HG03354 (cell line): ENCODE results near the gene CABLES2.

Experiments used
- ATAC-seq: cut with Tn5 transposase; IDR thresholded peaks from one replicate; pipeline ENCODE4 v1.9.1; 2021; ENCODE audit warnings: mild to moderate bottlenecking; ENCODE audit not compliant: unreplicated experiment, poor library complexity, severe bottlenecking

The CABLES2 gene

DNA sequence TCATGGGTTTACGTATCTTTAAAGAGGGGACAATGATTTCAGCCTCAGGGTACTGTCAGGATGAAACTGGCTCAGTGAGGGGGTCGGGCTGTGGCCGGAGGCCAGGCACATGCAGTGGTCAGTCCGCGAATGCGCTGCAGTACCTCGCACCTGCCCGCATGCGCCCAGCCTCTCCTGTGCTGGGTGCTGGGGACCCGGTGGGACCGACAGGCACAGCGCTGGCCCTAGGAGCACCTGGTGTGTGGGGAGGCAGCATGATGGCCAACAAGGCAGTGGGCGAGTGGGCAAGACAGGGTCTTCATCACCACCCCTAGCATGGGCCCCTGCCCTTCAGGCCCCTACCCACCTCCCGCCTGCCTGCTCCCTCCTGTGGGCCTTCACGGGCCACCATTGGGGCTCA is 970 bp upstream of the CABLES2 start:
- no peak for ATAC-seq

DNA sequence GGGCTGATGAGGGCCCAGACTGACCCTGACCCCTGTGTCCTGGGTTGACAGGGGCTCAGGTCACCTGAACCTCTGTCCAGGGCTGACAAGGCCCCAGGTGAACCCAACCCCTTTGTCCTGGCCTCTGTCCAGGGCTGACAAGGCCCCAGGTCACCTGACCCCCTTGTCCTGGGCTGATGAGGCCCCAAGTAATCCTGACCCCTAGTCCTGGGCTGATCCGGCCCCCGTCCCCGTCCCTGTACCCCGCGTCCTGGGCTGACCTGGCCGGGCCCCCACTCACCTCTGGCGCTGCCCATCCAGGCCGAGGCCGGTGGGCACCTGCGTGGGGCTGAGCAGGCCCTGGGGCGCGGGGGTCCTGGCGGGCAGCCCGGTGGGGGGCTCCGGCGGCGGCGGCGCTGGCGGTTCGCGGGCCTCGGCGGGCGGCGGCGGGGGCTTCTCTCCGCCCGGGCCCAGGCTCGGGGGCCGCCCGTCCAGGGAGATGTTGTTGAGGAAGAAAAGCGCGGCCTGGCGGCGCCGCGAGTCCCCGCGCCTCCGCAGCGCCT is 379 bp downstream of the CABLES2 start:
- peak; percentile 6 for ATAC-seq

DNA sequence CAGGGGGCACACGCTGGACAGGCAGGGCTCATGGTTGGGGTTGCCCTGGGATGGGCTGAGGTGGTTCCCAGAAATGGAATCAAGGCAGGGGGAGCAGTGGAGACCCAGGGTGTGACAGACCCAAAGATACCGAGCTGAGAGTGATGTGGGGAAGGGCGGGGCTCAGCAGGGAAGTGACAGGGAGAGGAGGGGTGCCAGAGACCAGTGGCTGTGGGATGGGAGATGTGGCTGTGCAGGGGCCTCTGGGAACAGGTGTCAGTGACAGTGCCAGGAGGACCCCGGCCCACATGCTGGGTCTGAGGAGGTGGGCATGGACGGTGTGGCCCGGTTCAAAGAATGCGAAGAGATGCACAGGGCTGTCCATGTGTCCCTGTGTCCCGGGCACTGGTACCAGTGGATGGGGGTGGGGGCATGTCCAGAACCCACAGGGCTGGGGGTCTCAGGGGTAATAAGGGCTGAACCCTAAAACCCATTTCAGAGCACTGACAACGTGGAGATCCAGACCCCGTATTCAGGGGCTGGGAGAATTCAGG is 1.0 kb downstream of the CABLES2 start:
- no peak for ATAC-seq

DNA sequence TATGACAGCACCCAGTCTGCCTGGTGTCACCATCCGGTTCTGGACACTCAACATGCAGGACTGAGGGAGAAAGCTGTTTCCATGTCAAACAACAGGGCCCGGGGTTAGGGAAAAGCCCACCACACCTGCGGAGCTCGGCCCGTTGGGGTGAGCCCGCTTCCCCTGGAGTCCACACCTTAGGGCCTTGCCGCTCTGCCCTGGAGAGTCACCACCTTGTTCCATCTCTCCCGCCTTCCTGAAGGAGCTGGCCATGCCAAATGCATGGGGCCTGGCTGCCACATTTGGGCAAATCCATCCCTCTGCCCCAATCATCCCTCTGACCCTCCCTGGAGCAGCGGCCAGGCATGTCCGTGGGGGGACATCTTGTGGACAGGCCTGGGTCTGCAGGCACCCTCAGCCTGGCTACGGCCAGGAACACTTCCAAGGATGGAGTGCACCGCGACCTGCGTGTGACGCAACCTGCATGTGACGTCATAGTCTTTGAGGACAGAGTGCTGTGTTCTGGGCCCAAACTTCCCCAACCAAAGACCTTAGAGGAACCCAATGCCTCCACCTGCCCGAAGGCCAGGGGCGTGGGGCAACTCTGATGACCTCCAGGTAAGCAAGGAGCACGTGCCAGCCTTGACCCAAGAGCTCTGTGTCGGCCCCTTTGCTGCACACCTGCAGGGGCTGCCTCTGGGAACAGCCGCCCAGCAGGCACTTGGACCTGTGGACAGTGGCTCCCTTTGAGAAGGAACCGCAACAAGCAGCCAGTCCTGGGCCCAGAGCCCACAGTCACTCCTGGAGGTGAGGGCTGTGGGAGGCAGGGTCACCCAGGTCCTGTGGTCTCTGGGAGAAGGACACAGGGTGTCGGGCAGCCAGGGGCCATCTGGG is 1.7 kb downstream of the CABLES2 start:
- no peak for ATAC-seq

DNA sequence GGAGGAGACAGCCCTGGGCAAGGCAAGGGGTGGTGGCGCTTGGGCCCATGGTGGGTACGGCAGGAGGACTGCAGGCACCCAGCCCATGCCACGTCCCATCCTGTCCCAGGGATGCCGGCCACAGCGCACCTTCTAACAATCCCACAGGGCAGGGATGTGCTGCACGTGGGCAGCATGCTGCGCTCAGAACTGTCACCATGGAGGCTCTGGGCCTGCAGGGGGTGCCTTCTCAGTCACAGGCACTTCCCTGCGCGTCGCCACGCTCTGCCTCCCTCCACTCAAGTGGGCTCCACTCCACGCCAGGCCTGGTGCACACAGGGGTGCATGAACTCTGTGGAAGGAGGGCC is 2.4 kb downstream of the CABLES2 start:
- no peak for ATAC-seq

DNA sequence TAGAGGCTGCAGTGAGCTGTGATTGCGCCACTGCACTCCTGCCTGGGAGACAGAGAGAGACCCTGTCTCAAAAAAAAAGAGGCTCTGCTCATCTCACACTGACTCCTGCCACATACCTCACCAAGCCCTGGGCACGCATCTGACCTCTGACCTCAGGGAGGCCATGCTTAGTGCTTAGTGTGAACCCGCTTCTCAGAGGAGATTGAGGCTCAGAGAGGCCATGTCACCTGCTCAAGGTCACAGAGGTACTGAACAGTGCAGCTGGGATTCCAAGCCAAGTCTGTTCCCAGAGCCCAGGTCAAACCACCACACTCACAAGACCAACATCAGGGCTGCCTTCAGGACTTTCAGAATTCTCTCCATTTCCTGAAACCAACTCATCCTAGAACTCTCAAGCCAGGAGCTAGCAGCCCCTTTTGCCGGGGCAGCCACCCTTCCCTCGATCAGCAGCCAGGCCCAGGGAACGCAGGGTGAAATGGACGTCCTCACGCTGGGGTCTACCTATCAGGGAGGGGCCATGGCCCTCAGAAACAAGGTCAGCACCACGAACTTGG is 2.9 kb downstream of the CABLES2 start:
- ATAC-seq, result no peak

DNA sequence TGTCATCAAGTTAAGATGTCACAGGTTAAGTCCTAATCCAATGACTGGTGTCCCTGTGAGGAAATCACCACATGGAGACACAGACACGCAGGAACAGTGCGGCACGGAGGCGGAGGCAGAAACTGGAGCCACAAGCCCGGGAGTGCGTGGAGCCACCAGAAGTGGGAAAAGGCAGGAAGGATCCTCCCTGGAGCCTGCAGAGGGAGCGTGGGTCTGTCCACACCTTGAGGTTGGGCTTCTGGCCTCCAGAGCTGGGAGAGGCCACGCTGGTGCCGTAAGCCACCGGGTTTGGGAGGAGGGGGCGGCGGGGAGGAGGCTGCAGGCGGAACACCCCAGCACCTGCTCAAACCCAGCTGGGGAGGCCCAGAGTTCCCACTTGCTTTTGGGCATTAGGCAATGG is 3.8 kb downstream of the CABLES2 start:
- no peak for ATAC-seq

DNA sequence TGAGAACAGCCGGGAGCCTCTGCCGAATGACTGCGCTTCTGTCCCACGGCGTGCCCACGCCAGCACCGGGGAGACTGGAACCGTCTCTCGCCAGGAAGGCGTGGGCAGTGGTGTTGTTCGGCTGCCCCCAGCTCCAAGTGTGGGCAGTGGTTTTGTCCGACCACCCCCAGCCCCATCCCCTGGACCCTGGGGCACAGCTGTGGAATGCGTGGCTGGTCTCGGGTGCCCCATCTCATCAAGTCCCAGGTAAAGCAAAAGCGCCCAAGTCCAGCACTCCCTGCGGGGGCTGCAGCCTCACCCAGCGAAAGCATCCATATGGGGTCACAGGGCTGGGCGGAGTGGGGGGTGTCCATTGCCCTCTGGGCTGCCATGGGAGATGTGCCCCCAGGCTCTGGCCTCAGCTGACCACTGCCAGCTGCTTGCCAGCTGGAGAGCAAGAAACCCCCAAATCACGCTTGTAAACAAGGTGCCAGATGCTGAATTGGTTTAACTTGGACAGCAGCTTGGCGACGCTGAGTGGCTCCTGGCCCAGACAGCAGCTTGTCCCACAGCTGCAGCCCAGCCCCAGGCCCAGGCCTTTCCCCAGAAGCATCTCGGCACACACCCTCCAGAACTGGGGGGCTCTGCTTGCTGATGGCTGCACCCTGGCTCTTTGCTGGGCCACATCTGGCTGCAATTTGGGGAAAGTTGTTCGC is 4.5 kb downstream of the CABLES2 start:
- ATAC-seq, result no peak

DNA sequence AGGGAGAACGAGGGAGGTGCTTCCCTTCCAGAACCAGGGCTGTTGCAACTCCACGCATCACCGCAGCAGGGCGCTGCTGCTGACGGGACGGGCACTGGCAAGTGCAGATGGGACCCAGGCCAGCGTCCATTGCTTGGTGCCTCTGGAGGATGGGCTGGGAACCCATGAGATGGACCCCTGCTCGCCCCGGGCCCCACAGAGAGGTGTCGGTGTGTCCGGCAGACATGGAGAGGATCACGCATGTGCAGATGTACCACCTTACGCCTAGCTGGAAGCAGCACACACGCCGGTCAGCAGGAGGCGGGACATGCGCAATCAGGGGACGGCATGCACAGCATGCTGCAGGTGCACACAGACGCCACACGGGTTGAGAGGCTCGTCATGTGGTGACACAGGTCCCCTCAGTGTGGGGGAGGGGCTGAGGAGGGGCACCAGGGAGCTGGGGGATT is 5.7 kb downstream of the CABLES2 start:
- no peak for ATAC-seq

DNA sequence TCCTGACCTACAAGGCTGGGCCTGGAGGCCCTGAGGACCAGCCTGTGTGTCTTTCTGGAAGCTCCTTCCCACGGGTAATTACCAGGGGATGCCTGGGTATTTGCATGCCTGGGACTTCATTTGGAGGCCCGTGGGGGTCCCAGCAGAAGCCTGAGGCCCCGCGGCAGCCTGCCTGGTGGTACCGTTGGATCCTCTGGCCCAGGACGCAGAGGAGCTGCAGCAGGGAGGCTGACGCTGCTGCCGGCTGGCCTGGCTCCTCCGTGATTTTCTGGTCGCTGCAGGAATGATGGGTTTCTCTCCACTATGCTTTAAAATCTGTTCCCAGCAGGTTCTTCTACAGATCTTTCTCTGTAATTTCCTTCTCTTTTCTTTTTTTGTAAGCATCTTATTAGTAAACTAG is 6.5 kb downstream of the CABLES2 start:
- no peak for ATAC-seq

DNA sequence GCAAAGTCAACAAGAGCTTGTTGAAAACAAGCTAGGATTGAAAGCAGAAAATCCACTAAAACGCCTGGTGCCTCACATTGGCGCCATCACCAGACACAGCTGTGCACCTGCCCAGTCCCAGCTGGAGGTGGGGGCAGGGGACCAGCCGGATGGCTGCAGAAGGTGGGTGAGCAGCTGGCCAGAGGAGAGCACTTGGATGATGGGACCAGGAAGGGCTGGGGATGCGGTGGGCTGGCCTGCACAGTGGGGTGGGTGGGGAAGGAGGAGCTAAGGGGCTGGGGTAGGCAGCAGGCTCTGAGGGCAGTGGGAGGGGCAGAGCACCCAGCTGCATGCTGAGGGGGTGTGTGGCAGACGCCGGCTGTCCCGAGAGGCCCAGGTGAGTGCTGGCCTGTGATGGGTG is 7.1 kb downstream of the CABLES2 start:
- ATAC-seq, result no peak

DNA sequence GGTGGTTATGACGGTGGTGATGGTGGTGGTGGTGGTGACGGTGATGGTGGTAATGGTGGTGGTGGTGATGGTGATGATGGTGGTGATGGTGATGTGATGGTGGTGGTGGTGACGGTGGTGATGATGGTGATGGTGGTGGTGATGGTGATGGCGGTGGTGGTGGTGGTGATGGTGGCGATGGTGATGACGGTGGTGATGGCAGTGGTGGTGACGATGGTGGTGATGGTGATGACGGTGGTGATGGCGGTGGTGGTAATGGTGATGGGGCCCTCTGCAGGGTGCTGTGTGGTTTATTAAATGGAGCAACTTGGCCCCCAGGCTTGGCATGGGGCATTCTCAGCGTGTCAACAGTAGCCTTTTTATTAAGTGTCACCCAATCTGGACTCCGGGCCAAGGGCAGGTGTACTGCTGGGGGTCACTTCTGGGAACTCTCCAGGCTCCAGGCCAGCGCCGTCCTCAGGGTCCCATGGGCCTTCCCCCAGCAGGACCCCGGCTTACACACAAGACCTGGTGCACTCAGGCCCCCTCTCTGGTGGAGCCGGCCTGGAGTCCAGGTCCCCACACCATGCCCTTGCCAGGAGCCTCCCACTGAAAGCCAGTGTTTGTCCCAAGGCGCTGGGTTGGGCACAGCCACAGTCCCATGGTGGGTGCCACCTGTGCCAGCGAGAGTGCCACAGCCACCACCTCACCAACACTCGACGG is 8.8 kb downstream of the CABLES2 start:
- no peak for ATAC-seq

DNA sequence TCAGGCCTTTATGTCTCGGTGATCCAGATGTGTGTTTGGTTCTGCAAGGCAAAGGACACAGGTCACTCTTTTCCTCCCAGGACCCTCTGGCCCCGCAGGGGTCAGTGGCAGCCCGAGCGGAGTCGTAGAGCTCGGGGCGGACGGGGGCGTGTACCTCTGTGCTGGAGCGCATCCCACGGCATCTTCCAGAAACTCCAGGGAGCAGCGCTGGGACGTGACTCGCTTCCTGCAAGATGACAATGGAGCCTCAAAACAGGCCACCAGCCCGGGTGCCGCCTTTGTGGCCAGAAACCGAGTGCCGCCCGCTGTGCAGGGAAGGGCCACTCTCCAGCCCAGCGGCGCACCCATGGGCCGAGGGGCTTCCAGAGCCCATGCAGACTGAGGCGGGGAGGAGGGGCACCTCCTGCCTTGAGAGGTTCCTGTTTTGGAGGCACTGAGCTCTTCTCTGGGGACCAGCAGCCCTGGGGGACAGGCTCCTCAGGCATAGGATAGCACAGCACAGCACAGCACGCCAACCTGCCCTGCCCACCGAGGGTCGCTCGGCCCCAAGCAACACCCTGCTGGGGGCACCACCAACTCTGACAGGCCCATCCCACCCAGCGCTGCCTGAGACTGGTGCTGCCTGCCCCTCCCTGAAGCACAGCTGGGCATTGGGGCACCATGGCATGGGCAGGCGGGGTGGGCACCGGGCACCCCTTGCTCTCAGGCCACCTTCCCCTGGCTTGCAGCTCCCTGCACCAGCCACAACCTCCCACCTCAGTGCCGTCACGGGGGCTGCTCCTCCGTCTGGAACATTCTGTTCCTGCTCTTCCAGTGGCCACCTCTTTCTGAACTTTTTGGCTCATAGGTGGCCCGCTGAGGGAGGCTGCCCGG is 10.5 kb downstream of the CABLES2 start:
- no peak for ATAC-seq

DNA sequence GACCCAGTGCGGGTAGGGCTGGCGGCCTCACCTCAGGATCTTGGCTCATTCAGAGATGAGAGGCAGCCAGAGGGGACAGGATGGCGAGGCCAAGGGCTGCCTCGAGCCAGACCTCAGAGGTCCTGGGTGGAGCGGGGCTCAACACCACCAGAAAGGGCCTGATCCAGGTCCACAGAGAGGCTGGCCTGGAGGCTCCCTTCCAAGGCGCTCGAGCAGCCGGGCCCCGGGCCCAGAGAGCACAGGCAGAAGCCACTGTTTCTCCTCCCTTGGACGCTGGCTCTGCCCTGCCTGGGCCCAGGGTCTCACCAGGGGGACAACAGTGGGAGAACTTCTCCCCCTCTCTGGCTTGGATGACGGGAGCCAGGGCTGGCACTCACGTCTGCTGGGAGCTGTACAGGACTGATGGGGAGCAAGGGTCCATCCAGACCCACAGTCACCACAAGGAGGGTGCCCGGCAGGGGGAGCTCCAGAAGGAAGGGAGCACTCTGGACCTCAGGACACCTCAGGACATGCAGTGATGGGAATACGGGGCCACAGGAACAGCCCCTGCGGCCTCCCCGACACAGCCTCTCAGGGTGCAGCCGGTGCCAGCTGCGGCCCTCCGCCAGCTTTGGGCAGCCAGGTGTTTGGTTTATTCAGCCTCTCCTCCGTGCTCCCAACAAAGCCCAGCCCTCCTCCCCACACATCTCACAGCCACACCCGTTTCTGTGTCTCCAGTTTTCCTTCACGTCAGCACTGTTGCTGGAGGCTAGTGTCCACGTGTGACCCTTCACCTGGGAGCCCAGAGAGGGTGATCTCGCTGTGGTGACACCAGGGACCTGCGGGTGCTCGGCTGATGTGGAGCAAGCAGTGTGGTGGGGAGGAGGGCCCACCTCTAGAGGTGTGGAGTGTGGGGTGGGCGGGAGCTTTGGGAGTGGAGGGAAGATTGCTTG is 11.5 kb downstream of the CABLES2 start:
- no peak for ATAC-seq

DNA sequence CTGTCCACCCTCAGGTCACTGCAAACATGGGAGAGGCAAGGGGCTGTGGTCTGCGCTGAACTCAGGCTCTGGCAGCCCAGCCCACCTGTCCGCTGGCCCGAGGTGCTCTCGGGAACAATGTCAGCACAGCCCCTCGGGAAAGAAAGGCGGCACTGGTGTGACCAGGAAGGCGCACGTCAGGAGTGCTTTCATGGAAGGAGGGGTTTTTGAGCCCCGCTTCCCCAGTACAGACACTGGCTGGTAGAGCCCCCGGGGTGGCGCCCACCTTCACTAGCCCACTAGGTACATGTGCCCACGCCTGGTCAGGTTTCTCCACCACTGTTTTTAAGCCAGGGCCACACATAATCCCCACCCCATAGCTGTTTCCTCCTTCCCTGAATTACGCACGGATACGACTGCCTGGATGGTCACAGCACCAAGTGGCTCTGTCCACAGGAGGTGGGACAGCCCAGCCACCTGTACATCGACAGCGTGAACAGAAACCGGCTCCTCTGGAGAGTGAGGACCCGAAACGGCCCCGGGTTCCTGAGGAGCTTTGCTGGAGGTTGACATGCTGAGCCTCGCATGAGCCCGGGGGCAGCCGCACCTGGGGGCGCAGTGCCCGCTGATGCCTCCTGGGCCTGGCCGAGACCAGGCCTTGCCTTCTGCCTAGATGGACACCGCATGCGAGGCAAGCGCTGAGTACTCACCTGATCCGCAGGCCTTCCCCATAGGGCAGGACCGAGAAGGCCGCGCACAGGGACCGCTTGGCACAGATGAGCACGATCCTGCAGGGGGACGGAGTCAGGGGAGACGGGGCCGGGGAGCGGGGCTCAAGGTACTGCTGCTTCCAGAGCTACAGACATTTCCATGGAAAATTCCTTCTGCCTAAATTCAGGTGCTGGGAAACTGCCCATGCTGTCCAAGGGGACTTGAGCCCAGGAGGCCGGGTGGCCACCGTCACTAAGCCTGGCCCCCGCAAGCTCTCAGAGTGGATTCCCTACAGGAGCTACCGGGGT is 12.5 kb downstream of the CABLES2 start:
- no peak for ATAC-seq

DNA sequence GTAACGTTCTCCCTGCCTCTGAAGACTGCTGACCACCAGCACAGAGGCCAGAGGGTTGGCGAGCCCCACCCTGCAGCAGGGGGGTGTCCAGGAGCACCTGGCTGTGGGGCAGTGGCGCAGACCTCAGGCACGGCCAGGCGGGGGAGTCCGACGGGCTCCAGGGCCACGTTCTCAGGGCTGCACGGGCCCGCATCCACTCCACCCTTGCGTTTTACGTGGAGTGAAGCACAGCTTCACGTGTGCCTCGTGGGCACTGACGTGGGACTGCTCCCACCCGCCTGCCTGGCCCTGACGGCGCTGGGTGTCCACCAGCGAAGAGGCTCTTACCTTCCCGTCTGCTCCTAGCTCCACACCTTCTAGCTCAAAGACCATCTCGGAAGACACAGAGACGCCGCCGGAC is 13.3 kb downstream of the CABLES2 start:
- ATAC-seq, result no peak

DNA sequence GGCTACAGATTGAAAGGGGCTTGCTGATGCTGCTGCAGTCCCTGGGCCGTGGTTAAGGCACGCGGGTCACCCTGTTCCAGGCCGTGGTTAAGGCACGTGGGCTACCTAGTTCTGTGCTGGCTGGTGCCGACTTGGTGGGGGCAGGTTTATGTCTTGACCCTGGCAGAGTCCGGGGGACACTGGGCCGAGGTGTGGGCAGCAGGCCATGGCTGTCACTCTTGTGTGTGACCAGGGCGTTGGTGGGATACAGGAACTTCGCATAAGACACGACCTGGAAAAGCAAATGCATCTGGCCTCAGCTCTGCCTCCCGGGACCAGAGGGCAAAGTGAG is 13.8 kb downstream of the CABLES2 start:
- no peak for ATAC-seq
